CD14-positive monocyte (primary cell): ENCODE results near the gene SLC16A7. TPM values are rescaled to one million over a fixed set of nuclear protein-coding genes. Genes with fewer than 3 reads are reported as not detected.

ENCODE experiments used
- DNase-seq, 3 donors: peaks; one replicate each; pipeline ENCODE4 v3.0.0-alpha.2; 2011 to 2022
- H2AFZ ChIP-seq: 2 replicates; pipeline ENCODE4 v1.6.0; 2012; ENCODE audit warnings: mild to moderate bottlenecking, low read depth, low read length, inconsistent platforms; ENCODE audit not compliant: insufficient read depth, poor library complexity, severe bottlenecking
- H3K27ac ChIP-seq, 2 donors: 1 replicate in 1 of 2; 2 replicates in 1 of 2; pipeline ENCODE4 v1.5.1; 2012 to 2013; ENCODE audit warnings: low read length in 2 of 2, control low read depth in 1 of 2, inconsistent platforms in 1 of 2, low read depth in 1 of 2, mild to moderate bottlenecking in 1 of 2
- H3K27me3 ChIP-seq, 2 donors: one replicate each; pipeline versions ENCODE4 v1.6.0 to v1.6.1; 2011 to 2013; ENCODE audit warnings: low read length in 2 of 2; ENCODE audit not compliant: control insufficient read depth in 2 of 2, insufficient read depth in 2 of 2
- H3K36me3 ChIP-seq, 2 donors: replicated peaks in 1 of 2; 1 replicate in 1 of 2; 2 replicates in 1 of 2; pipeline versions ENCODE4 v1.5.1 to v1.6.1; 2012 to 2013; ENCODE audit warnings: low read length in 2 of 2, control low read depth in 1 of 2, inconsistent platforms in 1 of 2, mild to moderate bottlenecking in 1 of 2; ENCODE audit not compliant: insufficient read depth in 2 of 2, control insufficient read depth in 1 of 2
- H3K4me1 ChIP-seq, 2 donors: 1 replicate in 1 of 2; 2 replicates in 1 of 2; pipeline versions ENCODE4 v1.5.1 to v1.6.1; 2012 to 2013; ENCODE audit warnings: low read length in 2 of 2, control low read depth in 1 of 2, inconsistent platforms in 1 of 2, mild to moderate bottlenecking in 1 of 2, moderate library complexity in 1 of 2; ENCODE audit not compliant: insufficient read depth in 2 of 2, control insufficient read depth in 1 of 2
- H3K4me2 ChIP-seq: replicated peaks from 2 replicates; pipeline ENCODE3; 2012; ENCODE audit warnings: low read length, moderate library complexity, mild to moderate bottlenecking; ENCODE audit not compliant: poor library complexity, severe bottlenecking; ENCODE audit errors: extremely low read depth
- H3K4me3 ChIP-seq, 3 experiments: fragments of 200-600 bp in 1 of 3; sonication (generic) in 1 of 3; replicated peaks in 1 of 3; 1 replicate in 2 of 3; 2 replicates in 1 of 3; pipeline ENCODE4 v1.5.1; 2011 to 2013; ENCODE audit warnings: low read length in 3 of 3, mild to moderate bottlenecking in 3 of 3, control low read depth in 2 of 3, low read depth in 2 of 3, inconsistent platforms in 1 of 3, moderate library complexity in 1 of 3
- H3K79me2 ChIP-seq: 2 replicates; pipeline ENCODE4 v1.6.0; 2012; ENCODE audit warnings: mild to moderate bottlenecking, control low read depth, inconsistent platforms, low read length, moderate library complexity; ENCODE audit not compliant: insufficient read depth
- H3K9ac ChIP-seq: 2 replicates; pipeline ENCODE4 v1.6.0; 2017; ENCODE audit warnings: low read length, mild to moderate bottlenecking; ENCODE audit not compliant: insufficient read depth, poor library complexity, severe bottlenecking
- H3K9me3 ChIP-seq, 2 donors: replicated peaks in 1 of 2; 1 replicate in 1 of 2; 2 replicates in 1 of 2; pipeline versions ENCODE4 v1.5.1 to v1.6.1; 2012 to 2013; ENCODE audit warnings: low read length in 2 of 2, control low read depth in 1 of 2; ENCODE audit not compliant: control insufficient read depth in 1 of 2, insufficient read depth in 1 of 2
- H4K20me1 ChIP-seq: 2 replicates; pipeline ENCODE4 v1.6.0; 2012; ENCODE audit warnings: mild to moderate bottlenecking, low read length, control low read depth, moderate library complexity; ENCODE audit not compliant: insufficient read depth
- H3K27ac Mint-ChIP-seq, 7 donors: one replicate each; pipeline ENCODE4 v1.8.0; 2020; ENCODE audit warnings: mild to moderate bottlenecking in 7 of 7, mixed read lengths in 7 of 7, moderate library complexity in 6 of 7, inconsistent platforms in 2 of 7
- H3K27me3 Mint-ChIP-seq, 3 donors: one replicate each; pipeline ENCODE4 v1.8.0; 2021 to 2022; ENCODE audit warnings: low read depth in 3 of 3, mild to moderate bottlenecking in 3 of 3, mixed read lengths in 3 of 3, moderate library complexity in 3 of 3, inconsistent platforms in 1 of 3
- H3K36me3 Mint-ChIP-seq, 2 donors: one replicate each; pipeline ENCODE4 v1.8.0; 2020; ENCODE audit warnings: mixed read lengths in 2 of 2, inconsistent platforms in 1 of 2, mild to moderate bottlenecking in 1 of 2
- H3K4me1 Mint-ChIP-seq: one replicate; pipeline ENCODE4 v1.8.0; 2020; ENCODE audit warnings: mild to moderate bottlenecking, mixed read lengths
- H3K4me3 Mint-ChIP-seq, 2 donors: one replicate each; pipeline ENCODE4 v1.8.0; 2020; ENCODE audit warnings: mild to moderate bottlenecking in 2 of 2, mixed read lengths in 2 of 2, moderate library complexity in 1 of 2
- H3K9me3 Mint-ChIP-seq, 7 donors: one replicate each; pipeline ENCODE4 v1.8.0; 2020 to 2022; ENCODE audit warnings: mixed read lengths in 7 of 7, mild to moderate bottlenecking in 6 of 7, moderate library complexity in 6 of 7, inconsistent platforms in 2 of 7
- WGBS: methylation state at CpG from one replicate; pipeline ENCODE4 v1.1.5; 2013; ENCODE audit warnings: missing lambda C conversion rate; ENCODE audit not compliant: insufficient coverage; 5-methylcytosine and 5-hydroxymethylcytosine counted together
- intact Hi-C, 2 donors: fragments of 100-400 bp; cut with micrococcal nuclease; formaldehyde crosslinking; loops; one replicate each; pipeline versions ENCODE4 v1.15.0 to v1.15.1; 2023
- polyA plus RNA-seq, 3 donors: library from polyadenylated mRNA; depleted of rRNA in 1 of 3; unstranded in 2 of 3; stranded (reverse) in 1 of 3; fragments of 300-500 nt in 2 of 3; fragments of >200 nt in 1 of 3; fragmentation: Illumina TruSeq in 2 of 3; gene quantifications; 1 replicate in 2 of 3; 2 replicates in 1 of 3; pipeline ENCODE4 v1.2.3, GENCODE V29; 2012 to 2021
- TF ChIP-seq, protein P1 (sequence below): fragments of 200-600 bp; IDR thresholded peaks from one replicate; pipeline ENCODE4 v1.8.0; 2022; ENCODE audit warnings: antibody characterized with exemption, mild to moderate bottlenecking

The SLC16A7 gene
- polyA plus RNA-seq, 3 donors = 6.9 to 16.9 (median 11.8) TPM

DNA sequence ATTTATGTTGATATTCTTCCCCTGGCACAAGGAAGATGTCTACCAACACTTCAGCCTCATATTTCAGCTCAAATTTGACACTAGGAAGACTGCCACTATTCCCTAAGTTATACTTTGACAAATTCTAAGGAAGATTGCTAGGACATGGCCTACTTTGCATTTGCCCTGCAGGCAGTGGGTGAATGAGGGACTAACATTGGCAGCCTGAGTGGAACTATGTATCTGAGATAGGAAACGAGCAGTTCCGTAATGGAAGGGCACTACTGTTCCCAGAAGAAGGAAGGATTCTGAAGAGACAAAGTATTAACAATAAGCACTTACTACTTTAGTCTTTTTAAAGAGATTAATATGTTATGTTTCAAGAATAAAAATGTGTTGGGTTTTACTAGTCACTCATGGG, 115.1 kb downstream of the SLC16A7 start:
- no peak for DNase-seq
- Histone ChIP-seq H3K9me3 (no peaks in the 10 kb centered on the region), H3K27me3 (no peaks in the 10 kb centered on the region), H3K79me2 (no peaks in the 10 kb centered on the region), H3K27ac (no peak overlapping the region), H3K4me1 (no peaks in the 10 kb centered on the region), H3K4me2 (no peak overlapping the region), H2AFZ (no peak overlapping the region), H3K9ac (no peak overlapping the region), H3K4me3 (no peak overlapping the region), H3K36me3 (peaks cover 0 to 4% of the 10 kb centered on the region in 2 donors), H4K20me1 (no peaks in the 10 kb centered on the region)
- no CpG with 5 or more reads among the region's 2 CpGs for whole genome bisulfite sequencing
- Mint-ChIP-seq H3K27ac (no peak overlapping the region), H3K4me3 (no peak overlapping the region), H3K36me3 (peaks cover 3 to 11% of the 10 kb centered on the region in 2 donors), H3K9me3 (peaks cover 0 to 6% (median 0%) of the 10 kb centered on the region in 7 donors), H3K27me3 (no peaks in the 10 kb centered on the region), H3K4me1 (no peaks in the 10 kb centered on the region)
- TF ChIP-seq, protein P1, sequence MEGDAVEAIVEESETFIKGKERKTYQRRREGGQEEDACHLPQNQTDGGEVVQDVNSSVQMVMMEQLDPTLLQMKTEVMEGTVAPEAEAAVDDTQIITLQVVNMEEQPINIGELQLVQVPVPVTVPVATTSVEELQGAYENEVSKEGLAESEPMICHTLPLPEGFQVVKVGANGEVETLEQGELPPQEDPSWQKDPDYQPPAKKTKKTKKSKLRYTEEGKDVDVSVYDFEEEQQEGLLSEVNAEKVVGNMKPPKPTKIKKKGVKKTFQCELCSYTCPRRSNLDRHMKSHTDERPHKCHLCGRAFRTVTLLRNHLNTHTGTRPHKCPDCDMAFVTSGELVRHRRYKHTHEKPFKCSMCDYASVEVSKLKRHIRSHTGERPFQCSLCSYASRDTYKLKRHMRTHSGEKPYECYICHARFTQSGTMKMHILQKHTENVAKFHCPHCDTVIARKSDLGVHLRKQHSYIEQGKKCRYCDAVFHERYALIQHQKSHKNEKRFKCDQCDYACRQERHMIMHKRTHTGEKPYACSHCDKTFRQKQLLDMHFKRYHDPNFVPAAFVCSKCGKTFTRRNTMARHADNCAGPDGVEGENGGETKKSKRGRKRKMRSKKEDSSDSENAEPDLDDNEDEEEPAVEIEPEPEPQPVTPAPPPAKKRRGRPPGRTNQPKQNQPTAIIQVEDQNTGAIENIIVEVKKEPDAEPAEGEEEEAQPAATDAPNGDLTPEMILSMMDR = no peak
- intact Hi-C loops = no loop called here

DNA sequence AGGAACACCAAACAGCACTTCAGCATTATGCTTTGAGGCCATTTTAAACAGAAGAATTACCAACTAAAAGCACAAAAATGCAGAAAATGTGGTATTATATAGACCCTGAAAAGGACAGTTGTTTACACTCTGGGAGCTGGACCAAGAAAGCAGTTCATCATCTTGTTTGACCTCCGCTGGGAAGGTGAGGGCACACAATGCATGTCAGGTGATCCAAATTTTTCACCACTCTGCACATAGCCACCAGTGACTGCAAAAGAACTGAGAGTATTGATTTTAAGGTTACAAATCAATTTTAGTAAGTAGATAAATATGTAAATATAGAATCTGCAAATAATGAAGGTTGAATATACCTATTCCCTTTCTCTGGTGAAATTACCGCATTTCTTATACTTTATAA, 119.6 kb downstream of the SLC16A7 start:
- no peak overlapping the region for H3K27ac ChIP-seq
- H3K4me3 ChIP-seq = no peak overlapping the region
- H3K4me1 ChIP-seq = no peaks in the 10 kb centered on the region
- WGBS = 100% methylated on average over 1 of the region's 2 CpGs
- H3K9me3 Mint-ChIP-seq = peaks cover 0 to 6% (median 0%) of the 10 kb centered on the region in 7 donors
- no peak overlapping the region for H2AFZ ChIP-seq
- H4K20me1 ChIP-seq = no peaks in the 10 kb centered on the region
- no peaks in the 10 kb centered on the region for H3K27me3 Mint-ChIP-seq
- H3K36me3 Mint-ChIP-seq = peaks cover 3 to 8% of the 10 kb centered on the region in 2 donors
- no peaks in the 10 kb centered on the region for H3K9me3 ChIP-seq
- no peaks in the 10 kb centered on the region for H3K36me3 ChIP-seq
- intact Hi-C loops = no loop called here
- H3K79me2 ChIP-seq = no peaks in the 10 kb centered on the region
- no peaks in the 10 kb centered on the region for H3K4me1 Mint-ChIP-seq
- no peak overlapping the region for H3K27ac Mint-ChIP-seq
- no peaks in the 10 kb centered on the region for H3K27me3 ChIP-seq
- DNase-seq = no peak
- H3K9ac ChIP-seq = no peak overlapping the region
- no peak overlapping the region for H3K4me2 ChIP-seq
- TF ChIP-seq, protein P1 = no peak
- H3K4me3 Mint-ChIP-seq = no peak overlapping the region
